Right lobe of liver (tissue), 6 donors: ENCODE data around the gene TPD52L2. TPM values are rescaled to one million over a fixed set of nuclear protein-coding genes. Genes with fewer than 3 reads are reported as not detected.

Experiments used
- ATAC-seq, 4 donors: fragments of 200-7000 bp; cut with Tn5 transposase; one replicate each; pipeline ENCODE4 v1.9.1; 2020; ENCODE audit warnings: mild to moderate bottlenecking in 4 of 4, moderate library complexity in 4 of 4
- DNase-seq, 3 donors: peaks; one replicate each; pipeline ENCODE4 v3.0.0-alpha.2; 2020
- H3K27ac ChIP-seq, 3 donors: fragments of 200-600 bp; one replicate each; pipeline ENCODE4 v1.8.0; 2022
- H3K27me3 ChIP-seq, 2 donors: fragments of 200-600 bp; one replicate each; pipeline ENCODE4 v1.8.0; 2022
- H3K36me3 ChIP-seq, 4 donors: fragments of 200-600 bp; sonication (generic) in 1 of 4; one replicate each; pipeline versions ENCODE4 v1.5.1 to v1.8.0; 2017 to 2022; ENCODE audit warnings: control low read depth in 1 of 4
- H3K4me1 ChIP-seq, 4 donors: fragments of 200-600 bp; sonication (generic) in 1 of 4; one replicate each; pipeline versions ENCODE4 v1.5.1 to v1.8.0; 2017 to 2022; ENCODE audit warnings: control low read depth in 1 of 4
- H3K4me3 ChIP-seq, 3 donors: fragments of 200-600 bp; one replicate each; pipeline ENCODE4 v1.8.0; 2022
- H3K9me3 ChIP-seq, 4 donors: fragments of 200-600 bp; sonication (generic) in 1 of 4; one replicate each; pipeline versions ENCODE4 v1.5.1 to v1.8.0; 2017 to 2022; ENCODE audit warnings: control low read depth in 1 of 4
- POLR2A ChIP-seq: fragments of 450-650 bp; IDR thresholded peaks from one replicate; pipeline ENCODE4 v1.6.1; 2017; ENCODE audit warnings: antibody characterized with exemption, mild to moderate bottlenecking
- WGBS: methylation state at CpG from one replicate; pipeline ENCODE4 v1.1.6; 2018; ENCODE audit warnings: low coverage, low lambda C conversion rate; ENCODE audit not compliant: insufficient coverage; ENCODE audit errors: missing lambda C conversion rate; 5-methylcytosine and 5-hydroxymethylcytosine counted together
- intact Hi-C, 2 donors: fragments of 100-400 bp; cut with DNase I; formaldehyde crosslinking; loops; one replicate each; pipeline versions ENCODE4 v1.11.2 to v1.14.1; 2022
- total RNA-seq, 6 experiments: library from RNA; depleted of rRNA in 2 of 6; stranded (reverse); fragments of >200 nt in 2 of 6; fragmentation: NEBNext Ultra II Directional in 3 of 6; extraction: Animal tissue kit (Norgen Biotek cat#: 25700) in 3 of 6; gene quantifications; one replicate each; pipeline versions ENCODE4 v1.1.0 to v1.2.4, GENCODE V29; 2016 to 2023
- TF ChIP-seq, protein P1 (sequence below), 4 donors: fragments of 200-600 bp in 3 of 4; fragments of 450-650 bp in 1 of 4; IDR thresholded peaks; one replicate each; pipeline versions ENCODE4 v1.5.1 to v1.8.0; 2016 to 2022; ENCODE audit warnings: antibody characterized with exemption in 4 of 4, mild to moderate bottlenecking in 2 of 4
- donor health status: DM: no; HTN: yes; CAD: no.
- donor health status: DM: no; HTN: no; CAD: no.
- donor health status: DM: no; HTN: no; CAD: no.
- donor health status: DM: no; HTN: yes; CAD: no.
- donor health status: DM: no; HTN: yes; CAD: no.

TPD52L2 gene
- total RNA-seq, 6 experiments from 2014 or later = 20.1 to 46.8 (median 30.5) TPM

DNA sequence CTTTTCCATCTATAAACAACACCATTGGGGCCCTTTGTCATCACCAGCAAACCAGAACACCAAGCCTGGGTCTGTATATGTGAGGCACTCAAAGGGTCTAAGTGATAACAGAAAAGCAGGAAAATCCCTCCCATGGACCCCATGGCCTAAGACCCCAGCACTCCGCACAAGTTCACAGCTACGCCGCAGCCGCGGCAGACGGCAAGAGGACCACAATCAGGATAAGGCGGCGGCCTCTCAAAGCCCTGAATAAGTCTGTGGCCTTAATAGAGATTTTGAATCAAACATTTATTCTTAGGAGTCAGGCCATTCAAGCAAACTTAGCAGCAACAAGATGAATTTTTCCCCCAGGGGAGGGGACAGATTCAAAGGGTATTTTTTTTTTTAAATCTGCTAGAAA is 36.9 kb upstream of the TPD52L2 start:
- H3K4me3 ChIP-seq = no peak overlapping the region
- no peak for TF ChIP-seq POLR2A
- TF ChIP-seq, protein P1, sequence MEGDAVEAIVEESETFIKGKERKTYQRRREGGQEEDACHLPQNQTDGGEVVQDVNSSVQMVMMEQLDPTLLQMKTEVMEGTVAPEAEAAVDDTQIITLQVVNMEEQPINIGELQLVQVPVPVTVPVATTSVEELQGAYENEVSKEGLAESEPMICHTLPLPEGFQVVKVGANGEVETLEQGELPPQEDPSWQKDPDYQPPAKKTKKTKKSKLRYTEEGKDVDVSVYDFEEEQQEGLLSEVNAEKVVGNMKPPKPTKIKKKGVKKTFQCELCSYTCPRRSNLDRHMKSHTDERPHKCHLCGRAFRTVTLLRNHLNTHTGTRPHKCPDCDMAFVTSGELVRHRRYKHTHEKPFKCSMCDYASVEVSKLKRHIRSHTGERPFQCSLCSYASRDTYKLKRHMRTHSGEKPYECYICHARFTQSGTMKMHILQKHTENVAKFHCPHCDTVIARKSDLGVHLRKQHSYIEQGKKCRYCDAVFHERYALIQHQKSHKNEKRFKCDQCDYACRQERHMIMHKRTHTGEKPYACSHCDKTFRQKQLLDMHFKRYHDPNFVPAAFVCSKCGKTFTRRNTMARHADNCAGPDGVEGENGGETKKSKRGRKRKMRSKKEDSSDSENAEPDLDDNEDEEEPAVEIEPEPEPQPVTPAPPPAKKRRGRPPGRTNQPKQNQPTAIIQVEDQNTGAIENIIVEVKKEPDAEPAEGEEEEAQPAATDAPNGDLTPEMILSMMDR (IDR thresholded peaks at IDR 0.05) = no peak
- ATAC-seq = no peak
- intact Hi-C loops = no loop called here
- DNase-seq = no peak
- 76% methylated on average over 7 of the region's 8 CpGs for WGBS
- H3K36me3 ChIP-seq = no peaks in the 10 kb centered on the region
- no peaks in the 10 kb centered on the region for H3K4me1 ChIP-seq
- H3K9me3 ChIP-seq = no peaks in the 10 kb centered on the region
- H3K27me3 ChIP-seq = no peaks in the 10 kb centered on the region
- peak overlapping the region in 1 of 3 donors; percentile 13 for H3K27ac ChIP-seq

DNA sequence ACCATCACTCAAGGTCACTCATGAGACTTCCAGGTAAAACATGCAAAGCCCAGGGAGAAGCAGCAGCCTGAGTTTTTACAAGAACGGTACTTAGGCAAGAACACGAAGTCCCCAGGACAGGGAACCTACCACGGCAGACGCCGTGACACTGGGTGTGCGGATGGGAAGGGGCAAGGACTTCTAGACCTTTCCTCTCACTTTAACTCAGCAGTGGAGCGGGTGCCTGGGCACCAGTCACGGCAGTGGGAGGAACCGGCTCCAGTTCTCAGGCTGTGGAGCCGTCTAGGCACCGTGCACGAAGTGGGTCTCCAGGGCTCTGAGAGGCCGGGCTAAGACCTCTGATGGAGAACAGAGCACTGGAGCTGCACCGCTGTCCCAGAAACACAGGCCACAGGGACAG is 36.5 kb upstream of the TPD52L2 start:
- peak overlapping the region in 2 of 3 donors; percentile 12 to 13 for H3K27ac ChIP-seq

DNA sequence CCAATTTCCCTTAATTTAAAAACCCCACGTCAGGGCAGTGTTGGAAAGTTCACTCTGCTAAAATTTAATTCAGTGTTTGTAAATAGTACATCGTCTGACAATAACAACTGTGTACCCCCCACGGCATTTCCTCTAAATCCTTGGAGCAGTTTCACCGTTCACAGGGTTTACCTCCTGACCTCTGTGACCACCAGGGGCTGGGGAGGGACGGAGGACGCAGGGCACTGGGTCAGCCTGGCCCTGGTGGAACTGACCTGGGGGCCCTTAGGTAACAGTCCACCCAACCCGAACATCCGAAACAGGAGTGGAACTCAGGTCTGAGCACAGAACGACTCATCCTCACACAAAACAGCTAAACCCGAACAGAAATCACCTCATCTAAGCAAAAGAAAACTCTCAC is 36.1 kb upstream of the TPD52L2 start:
- 45% methylated on average over 6 of the region's 10 CpGs for WGBS
- H3K4me3 ChIP-seq = peak overlapping the region in 1 of 3 donors; percentile 46
- intact Hi-C loops = no loop called here
- H3K9me3 ChIP-seq = no peaks in the 10 kb centered on the region
- DNase-seq (no peak), ATAC-seq (no peak)
- peak overlapping the region in 2 of 3 donors; percentile 12 to 13 for H3K27ac ChIP-seq
- TF ChIP-seq, protein P1 (IDR thresholded peaks at IDR 0.05) = no peak
- TF ChIP-seq POLR2A = no peak
- H3K36me3 ChIP-seq = no peaks in the 10 kb centered on the region
- no peaks in the 10 kb centered on the region for H3K27me3 ChIP-seq
- H3K4me1 ChIP-seq = no peaks in the 10 kb centered on the region

More for the DNA sequence above, 36.5 kb upstream of the TPD52L2 start:
- DNase-seq = no peak
- Histone ChIP-seq H3K27me3 (no peaks in the 10 kb centered on the region), H3K4me1 (no peaks in the 10 kb centered on the region), H3K4me3 (no peak overlapping the region), H3K36me3 (no peaks in the 10 kb centered on the region), H3K9me3 (no peaks in the 10 kb centered on the region)
- intact Hi-C loops = no loop called here
- 85% methylated on average over 5 of the region's 14 CpGs for WGBS
- TF ChIP-seq, protein P1 (IDR thresholded peaks at IDR 0.05) = no peak
- no peak for ATAC-seq

DNA sequence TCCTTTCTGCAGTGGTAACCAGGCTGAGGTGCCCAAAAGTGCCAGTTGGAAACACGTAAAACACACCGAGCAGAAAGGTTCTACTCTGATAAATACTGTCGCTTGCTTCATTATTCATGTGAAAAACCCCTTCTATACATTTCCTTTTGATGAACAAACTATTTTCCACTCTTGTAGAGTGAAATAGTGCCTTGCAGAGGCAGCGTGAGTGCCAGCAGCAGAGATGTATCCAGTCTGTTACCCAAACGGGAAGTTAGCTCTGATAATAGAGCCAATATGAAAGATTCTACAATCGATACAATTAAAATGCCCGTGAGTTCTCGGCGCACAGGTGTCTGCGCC is 35.5 kb upstream of the TPD52L2 start:
- H3K4me3 ChIP-seq = peak overlapping the region; percentile 28 to 46 (median 44)
- H3K36me3 ChIP-seq = no peaks in the 10 kb centered on the region
- no peaks in the 10 kb centered on the region for H3K9me3 ChIP-seq
- intact Hi-C loops = no loop called here
- no peaks in the 10 kb centered on the region for H3K4me1 ChIP-seq
- peak overlapping the region in 1 of 3 donors; percentile 57 for H3K27ac ChIP-seq
- no peaks in the 10 kb centered on the region for H3K27me3 ChIP-seq
- DNase-seq (no peak), ATAC-seq (no peak)
- TF ChIP-seq, protein P1 (IDR thresholded peaks at IDR 0.05) = no peak
- no peak for TF ChIP-seq POLR2A
- 24% methylated on average over 10 of the region's 10 CpGs for WGBS
